Lung (tissue), 12 donors: Measurements from ENCODE around the gene SGPP1. TPM values are rescaled to one million over a fixed set of nuclear protein-coding genes. Genes with fewer than 3 reads are reported as not detected.

Experiments
- ATAC-seq: fragments of 200-7000 bp; cut with Tn5 transposase; one replicate; pipeline ENCODE4 v1.9.1; 2020; ENCODE audit warnings: moderate number of reproducible peaks; ENCODE audit not compliant: insufficient read depth, low FRiP score
- DNase-seq, 3 donors: peaks; one replicate each; pipeline ENCODE4 v3.0.0-alpha.2; 2013 to 2017
- H3K27ac ChIP-seq, 2 donors: one replicate each; pipeline ENCODE4 v1.5.1; 2013; ENCODE audit warnings: mild to moderate bottlenecking in 2 of 2, moderate library complexity in 2 of 2, control low read depth in 1 of 2, inconsistent platforms in 1 of 2, low read depth in 1 of 2, low read length in 1 of 2
- H3K27me3 ChIP-seq, 3 donors: one replicate each; pipeline ENCODE4 v1.5.1; 2013; ENCODE audit warnings: low read length in 2 of 3; ENCODE audit not compliant: control insufficient read depth in 3 of 3, insufficient read depth in 3 of 3
- H3K36me3 ChIP-seq, 4 donors: one replicate each; pipeline ENCODE4 v1.5.1; 2013; ENCODE audit warnings: low read length in 4 of 4, mild to moderate bottlenecking in 1 of 4, moderate library complexity in 1 of 4; ENCODE audit not compliant: control insufficient read depth in 4 of 4, insufficient read depth in 4 of 4
- H3K4me1 ChIP-seq, 5 donors: one replicate each; pipeline ENCODE4 v1.5.1; 2013; ENCODE audit warnings: low read length in 5 of 5, mild to moderate bottlenecking in 2 of 5, moderate library complexity in 1 of 5; ENCODE audit not compliant: control insufficient read depth in 5 of 5, insufficient read depth in 5 of 5
- H3K4me3 ChIP-seq: one replicate; pipeline ENCODE4 v1.5.1; 2013; ENCODE audit warnings: mild to moderate bottlenecking, control low read depth, moderate library complexity
- H3K9ac ChIP-seq, 2 donors: one replicate each; pipeline ENCODE4 v1.5.1; 2013; ENCODE audit warnings: low read length in 2 of 2, control low read depth in 1 of 2; ENCODE audit not compliant: insufficient read depth in 1 of 2
- H3K9me3 ChIP-seq, 4 donors: one replicate each; pipeline ENCODE4 v1.5.1; 2013; ENCODE audit warnings: low read length in 3 of 4, mild to moderate bottlenecking in 1 of 4, moderate library complexity in 1 of 4; ENCODE audit not compliant: control insufficient read depth in 4 of 4, insufficient read depth in 3 of 4
- WGBS, 2 donors: extraction: QIAGEN DNeasy Blood & Tissue Kit; methylation state at CpG; one replicate each; pipeline ENCODE4 v1.1.7; 2013; 5-methylcytosine and 5-hydroxymethylcytosine counted together
- polyA plus RNA-seq, 2 donors: library from polyadenylated mRNA; stranded (reverse); fragments of 200-250 nt; gene quantifications; one replicate each; pipeline ENCODE4 v1.2.1, GENCODE V29; 2013
- total RNA-seq, 2 donors: library from RNA; depleted of rRNA in 1 of 2; stranded (reverse); fragments of >200 nt in 1 of 2; gene quantifications; one replicate each; pipeline ENCODE4 v1.2.1, GENCODE V29; 2014 to 2021
- TF ChIP-seq, protein P1 (sequence below): IDR thresholded peaks from 2 replicates; pipeline ENCODE4 v1.5.1; 2012; ENCODE audit warnings: mild to moderate bottlenecking; ENCODE audit errors: control extremely low read depth, extremely low read depth
- donor health status: control.
- donor health status: control.
- donor health status: Bipolar disorder and iron deficiency.
- donor health status: healthy.
- donor health status: DM: yes; HTN: yes; CAD: no.

SGPP1 gene
- total and polyA plus RNA-seq, 4 donors, result 7.5 to 19.5 (median 13.1) TPM

DNA sequence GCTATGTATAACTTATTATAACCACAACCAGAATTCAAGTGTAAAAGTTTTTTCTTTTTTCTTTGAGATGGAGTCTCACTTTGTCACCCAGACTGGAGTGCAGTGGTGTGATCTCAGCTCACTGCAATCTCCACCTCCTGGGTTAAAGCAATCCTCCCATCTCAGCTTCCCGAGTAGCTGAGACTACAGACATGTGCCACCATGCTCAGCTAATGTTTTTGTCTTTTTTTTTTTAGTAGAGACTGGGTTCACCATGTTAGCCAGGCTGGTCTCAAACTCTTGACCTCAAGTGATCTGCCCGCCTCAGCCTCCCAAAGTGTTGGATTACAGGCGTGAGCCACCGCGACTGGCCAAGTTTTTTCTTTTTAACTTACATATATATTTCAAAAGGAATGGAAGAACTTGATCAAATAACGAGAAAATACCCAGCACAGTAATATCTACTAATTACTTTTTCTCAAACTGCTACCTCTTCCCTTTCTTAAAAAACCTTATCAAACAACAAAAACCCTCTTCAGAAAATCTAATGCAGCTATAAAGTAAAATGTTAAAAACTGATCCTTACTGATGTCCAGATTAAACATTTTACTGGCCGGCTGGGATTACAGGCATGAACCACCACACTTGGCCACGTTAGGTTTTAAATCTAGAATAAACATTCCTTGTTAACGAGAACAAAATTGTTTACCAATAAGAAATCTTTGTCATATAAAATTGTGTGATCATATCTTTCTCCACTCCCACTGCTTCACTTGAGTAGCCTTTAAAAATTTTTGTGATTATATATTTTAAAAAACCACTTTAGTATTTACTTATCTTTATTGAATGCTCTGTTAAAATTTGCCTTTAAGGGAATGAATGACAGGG is 44.9 kb downstream of the SGPP1 start:
- no peak for ATAC-seq
- H3K36me3 ChIP-seq, result peaks cover 0 to 7% (median under 1%) of the 10 kb centered on the region in 4 donors
- H3K27ac ChIP-seq, result no peak overlapping the region
- H3K4me1 ChIP-seq, result no peaks in the 10 kb centered on the region
- no peak for DNase-seq
- 93 to 94% methylated on average over 9 of the region's 9 CpGs for WGBS, 2 donors
- no peaks in the 10 kb centered on the region for H3K9me3 ChIP-seq
- H3K27me3 ChIP-seq, result no peaks in the 10 kb centered on the region
- TF ChIP-seq, protein P1, sequence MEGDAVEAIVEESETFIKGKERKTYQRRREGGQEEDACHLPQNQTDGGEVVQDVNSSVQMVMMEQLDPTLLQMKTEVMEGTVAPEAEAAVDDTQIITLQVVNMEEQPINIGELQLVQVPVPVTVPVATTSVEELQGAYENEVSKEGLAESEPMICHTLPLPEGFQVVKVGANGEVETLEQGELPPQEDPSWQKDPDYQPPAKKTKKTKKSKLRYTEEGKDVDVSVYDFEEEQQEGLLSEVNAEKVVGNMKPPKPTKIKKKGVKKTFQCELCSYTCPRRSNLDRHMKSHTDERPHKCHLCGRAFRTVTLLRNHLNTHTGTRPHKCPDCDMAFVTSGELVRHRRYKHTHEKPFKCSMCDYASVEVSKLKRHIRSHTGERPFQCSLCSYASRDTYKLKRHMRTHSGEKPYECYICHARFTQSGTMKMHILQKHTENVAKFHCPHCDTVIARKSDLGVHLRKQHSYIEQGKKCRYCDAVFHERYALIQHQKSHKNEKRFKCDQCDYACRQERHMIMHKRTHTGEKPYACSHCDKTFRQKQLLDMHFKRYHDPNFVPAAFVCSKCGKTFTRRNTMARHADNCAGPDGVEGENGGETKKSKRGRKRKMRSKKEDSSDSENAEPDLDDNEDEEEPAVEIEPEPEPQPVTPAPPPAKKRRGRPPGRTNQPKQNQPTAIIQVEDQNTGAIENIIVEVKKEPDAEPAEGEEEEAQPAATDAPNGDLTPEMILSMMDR, result no peak
- no peak overlapping the region for H3K9ac ChIP-seq
- H3K4me3 ChIP-seq, result no peak overlapping the region

DNA sequence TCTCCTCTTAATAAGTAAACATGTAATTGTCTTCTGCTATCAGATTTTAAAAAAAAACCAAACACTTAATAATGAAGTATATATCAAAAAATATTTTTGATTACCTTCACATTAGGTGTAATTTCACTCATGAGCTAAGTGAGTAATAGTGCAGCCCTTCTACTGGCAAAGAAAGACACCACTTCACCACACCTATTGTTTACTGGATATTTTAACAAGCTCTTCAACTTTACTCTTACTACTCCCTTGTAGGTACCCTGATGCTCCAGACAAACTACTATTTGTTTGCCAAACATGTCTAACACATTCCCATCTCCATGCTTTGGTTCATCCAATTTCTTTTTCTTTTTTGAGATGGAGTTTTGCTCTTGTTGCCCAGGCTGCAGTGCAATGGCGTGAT is 49.3 kb downstream of the SGPP1 start:
- Histone ChIP-seq H3K27ac (no peak overlapping the region), H3K9me3 (peaks cover 0 to 2% (median 0%) of the 10 kb centered on the region in 4 donors), H3K4me3 (no peak overlapping the region), H3K36me3 (peaks cover 0 to 3% (median under 1%) of the 10 kb centered on the region in 4 donors), H3K4me1 (peaks cover 0 to 1% (median 0%) of the 10 kb centered on the region in 5 donors), H3K27me3 (no peaks in the 10 kb centered on the region), H3K9ac (no peak overlapping the region)
- ATAC-seq, result no peak
- 100% methylated on average over 1 of the region's 1 CpG for WGBS, 2 donors
- TF ChIP-seq, protein P1, result no peak
- DNase-seq, result no peak

DNA sequence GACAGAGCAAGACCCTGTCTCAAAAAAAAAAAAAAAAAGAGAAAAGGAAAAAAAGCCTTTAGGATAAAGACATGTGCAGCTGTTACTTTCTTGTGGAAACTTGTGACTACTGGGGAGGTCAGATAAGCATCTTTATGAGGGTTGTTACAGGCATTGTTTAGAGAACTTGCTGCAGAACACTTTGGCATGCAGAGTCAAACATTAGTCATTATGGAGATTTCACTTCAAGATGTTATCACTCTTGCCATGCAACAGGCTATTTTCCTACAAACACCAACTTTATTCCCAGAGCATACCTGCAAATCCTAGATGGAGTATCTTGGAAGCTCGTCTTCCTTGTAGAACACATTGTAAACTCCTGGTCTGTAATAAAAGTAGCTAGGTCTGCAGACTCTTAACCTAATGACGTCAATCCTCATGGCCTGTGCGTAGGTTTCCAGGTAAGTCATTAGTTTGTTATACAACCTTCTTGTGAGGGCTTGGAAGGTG is 49.9 kb downstream of the SGPP1 start:
- Histone ChIP-seq H3K4me1 (peaks cover 0 to 2% (median 0%) of the 10 kb centered on the region in 5 donors), H3K36me3 (peaks cover 0 to 3% (median under 1%) of the 10 kb centered on the region in 4 donors), H3K27me3 (no peaks in the 10 kb centered on the region), H3K27ac (no peak overlapping the region), H3K9me3 (peaks cover 0 to 4% (median 0%) of the 10 kb centered on the region in 4 donors), H3K4me3 (no peak overlapping the region), H3K9ac (no peak overlapping the region)
- ATAC-seq, result no peak
- 90 to 91% methylated on average over 3 of the region's 3 CpGs for WGBS, 2 donors
- DNase-seq, result no peak
- TF ChIP-seq, protein P1, result no peak
